Right lobe of liver (tissue), 4 donors: ENCODE data around the gene NCS1.

ENCODE experiments used
- CTCF ChIP-seq, 4 donors: fragments of 200-600 bp in 3 of 4; fragments of 450-650 bp in 1 of 4; IDR thresholded peaks; one replicate each; pipeline versions ENCODE4 v1.5.1 to v1.8.0; 2016 to 2022; ENCODE audit warnings: antibody characterized with exemption in 4 of 4, mild to moderate bottlenecking in 2 of 4
- POLR2A ChIP-seq: fragments of 450-650 bp; IDR thresholded peaks from one replicate; pipeline ENCODE4 v1.6.1; 2017; ENCODE audit warnings: antibody characterized with exemption, mild to moderate bottlenecking
- donor health status: DM: no; HTN: no; CAD: no.
- donor health status: DM: no; HTN: no; CAD: no.
- donor health status: DM: no; HTN: yes; CAD: no.

- TF ChIP-seq CTCF (IDR thresholded peaks at IDR 0.05) (no peak), POLR2A (no peak)
These were observed 52.9 kb downstream of the NCS1 start for GRCh38 chr9:130225071-130225470.
